Right lobe of liver (tissue), 4 donors: Measurements from ENCODE around the gene JMJD8.
A peak's percentile ranks its signal among the peaks of the same experiment; 100 is the strongest.

ENCODE experiments used
- POLR2A ChIP-seq: fragments of 450-650 bp; IDR thresholded peaks from one replicate; pipeline ENCODE4 v1.6.1; 2017; ENCODE audit warnings: antibody characterized with exemption, mild to moderate bottlenecking
- TF ChIP-seq, protein P1 (sequence below), 4 donors: fragments of 200-600 bp in 3 of 4; fragments of 450-650 bp in 1 of 4; IDR thresholded peaks; one replicate each; pipeline versions ENCODE4 v1.5.1 to v1.8.0; 2016 to 2022; ENCODE audit warnings: antibody characterized with exemption in 4 of 4, mild to moderate bottlenecking in 2 of 4
- donor health status: DM: no; HTN: no; CAD: no.
- donor health status: DM: no; HTN: no; CAD: no.
- donor health status: DM: no; HTN: yes; CAD: no.

DNA sequence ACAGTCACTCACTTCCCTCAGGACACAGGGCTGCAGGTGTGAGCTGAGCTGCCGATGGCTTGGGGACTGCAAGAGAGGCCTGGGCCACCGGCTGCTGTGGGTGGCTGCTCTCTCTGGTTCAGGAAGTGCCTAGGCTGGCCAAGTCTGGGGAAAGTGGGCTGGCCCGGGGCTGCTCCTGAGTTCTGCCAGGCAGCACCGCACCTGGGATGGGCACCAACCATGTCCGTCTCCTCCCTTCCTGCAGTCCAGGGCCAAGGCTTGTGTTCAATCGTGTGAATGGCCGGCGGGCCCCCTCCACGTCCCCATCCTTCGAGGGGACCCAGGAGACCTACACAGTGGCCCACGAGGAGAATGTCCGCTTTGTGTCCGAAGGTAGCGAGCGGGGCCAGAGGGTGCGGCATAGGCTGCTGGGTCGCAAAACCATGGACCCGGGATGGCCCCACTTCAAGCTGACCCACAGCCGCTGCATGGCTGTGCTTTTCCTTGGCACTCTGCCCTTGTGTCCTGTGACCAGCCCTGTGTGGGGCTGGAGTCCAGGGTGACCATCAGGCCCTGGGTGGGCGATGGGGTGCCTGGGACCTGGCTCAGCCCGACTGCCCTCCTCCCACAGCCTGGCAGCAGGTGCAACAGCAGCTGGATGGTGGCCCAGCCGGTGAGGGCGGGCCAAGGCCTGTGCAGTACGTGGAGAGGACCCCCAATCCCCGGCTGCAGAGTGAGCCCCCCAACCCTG, 36.8 kb downstream of the JMJD8 start:
- TF ChIP-seq POLR2A: peak; percentile 33
- TF ChIP-seq, protein P1, sequence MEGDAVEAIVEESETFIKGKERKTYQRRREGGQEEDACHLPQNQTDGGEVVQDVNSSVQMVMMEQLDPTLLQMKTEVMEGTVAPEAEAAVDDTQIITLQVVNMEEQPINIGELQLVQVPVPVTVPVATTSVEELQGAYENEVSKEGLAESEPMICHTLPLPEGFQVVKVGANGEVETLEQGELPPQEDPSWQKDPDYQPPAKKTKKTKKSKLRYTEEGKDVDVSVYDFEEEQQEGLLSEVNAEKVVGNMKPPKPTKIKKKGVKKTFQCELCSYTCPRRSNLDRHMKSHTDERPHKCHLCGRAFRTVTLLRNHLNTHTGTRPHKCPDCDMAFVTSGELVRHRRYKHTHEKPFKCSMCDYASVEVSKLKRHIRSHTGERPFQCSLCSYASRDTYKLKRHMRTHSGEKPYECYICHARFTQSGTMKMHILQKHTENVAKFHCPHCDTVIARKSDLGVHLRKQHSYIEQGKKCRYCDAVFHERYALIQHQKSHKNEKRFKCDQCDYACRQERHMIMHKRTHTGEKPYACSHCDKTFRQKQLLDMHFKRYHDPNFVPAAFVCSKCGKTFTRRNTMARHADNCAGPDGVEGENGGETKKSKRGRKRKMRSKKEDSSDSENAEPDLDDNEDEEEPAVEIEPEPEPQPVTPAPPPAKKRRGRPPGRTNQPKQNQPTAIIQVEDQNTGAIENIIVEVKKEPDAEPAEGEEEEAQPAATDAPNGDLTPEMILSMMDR (IDR thresholded peaks at IDR 0.05): no peak
